Chondrocyte (in vitro differentiated cells): ENCODE data around the gene USP35. TPM values are rescaled to one million over a fixed set of nuclear protein-coding genes. Genes with fewer than 3 reads are reported as not detected.

Experiments
- DNase-seq: peaks from one replicate; pipeline ENCODE4 v3.0.0; 2021; ENCODE audit warnings: mixed read lengths, low spot score
- H3K27ac Mint-ChIP-seq: one replicate; pipeline ENCODE4 v1.8.0; 2021; ENCODE audit warnings: mild to moderate bottlenecking, moderate library complexity, mixed read lengths; ENCODE audit not compliant: unreplicated experiment
- H3K27me3 Mint-ChIP-seq: 2 replicates; pipeline ENCODE4 v1.8.0; 2021; ENCODE audit warnings: low read depth, mixed read lengths
- H3K36me3 Mint-ChIP-seq: 2 replicates; pipeline ENCODE4 v1.8.0; 2021; ENCODE audit warnings: low read depth, mixed read lengths
- H3K4me1 Mint-ChIP-seq: 2 replicates; pipeline ENCODE4 v1.8.0; 2021; ENCODE audit warnings: low read depth, mild to moderate bottlenecking, mixed read lengths
- H3K4me3 Mint-ChIP-seq: one replicate; pipeline ENCODE4 v1.8.0; 2021; ENCODE audit warnings: mild to moderate bottlenecking, moderate library complexity, mixed read lengths; ENCODE audit not compliant: unreplicated experiment
- H3K9me3 Mint-ChIP-seq: 2 replicates; pipeline ENCODE4 v1.8.0; 2021; ENCODE audit warnings: low read depth, mixed read lengths
- total RNA-seq: library from RNA; stranded (reverse); gene quantifications from 3 replicates; pipeline ENCODE4 v1.2.1, GENCODE V29; 2021
- TF ChIP-seq, protein P1 (sequence below): fragments of 200-600 bp; sonication (generic); IDR thresholded peaks from 2 replicates; pipeline ENCODE4 v1.5.0; 2021; ENCODE audit warnings: antibody characterized with exemption, mild to moderate bottlenecking, moderate library complexity

Gene USP35
- total RNA-seq, 1 donor from 2014 or later, result 14.0 TPM

- Mint-ChIP-seq H3K27me3 (no peaks in the 10 kb centered on the region), H3K4me3 (no peak overlapping the region), H3K36me3 (peaks cover 8% of the 10 kb centered on the region), H3K4me1 (peaks cover 40% of the 10 kb centered on the region), H3K27ac (no peak overlapping the region), H3K9me3 (no peaks in the 10 kb centered on the region)
- no peak for DNase-seq
- TF ChIP-seq, protein P1, sequence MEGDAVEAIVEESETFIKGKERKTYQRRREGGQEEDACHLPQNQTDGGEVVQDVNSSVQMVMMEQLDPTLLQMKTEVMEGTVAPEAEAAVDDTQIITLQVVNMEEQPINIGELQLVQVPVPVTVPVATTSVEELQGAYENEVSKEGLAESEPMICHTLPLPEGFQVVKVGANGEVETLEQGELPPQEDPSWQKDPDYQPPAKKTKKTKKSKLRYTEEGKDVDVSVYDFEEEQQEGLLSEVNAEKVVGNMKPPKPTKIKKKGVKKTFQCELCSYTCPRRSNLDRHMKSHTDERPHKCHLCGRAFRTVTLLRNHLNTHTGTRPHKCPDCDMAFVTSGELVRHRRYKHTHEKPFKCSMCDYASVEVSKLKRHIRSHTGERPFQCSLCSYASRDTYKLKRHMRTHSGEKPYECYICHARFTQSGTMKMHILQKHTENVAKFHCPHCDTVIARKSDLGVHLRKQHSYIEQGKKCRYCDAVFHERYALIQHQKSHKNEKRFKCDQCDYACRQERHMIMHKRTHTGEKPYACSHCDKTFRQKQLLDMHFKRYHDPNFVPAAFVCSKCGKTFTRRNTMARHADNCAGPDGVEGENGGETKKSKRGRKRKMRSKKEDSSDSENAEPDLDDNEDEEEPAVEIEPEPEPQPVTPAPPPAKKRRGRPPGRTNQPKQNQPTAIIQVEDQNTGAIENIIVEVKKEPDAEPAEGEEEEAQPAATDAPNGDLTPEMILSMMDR, result no peak
Observed at GRCh38 chr11:78193806-78194205, 5.1 kb downstream of the USP35 start.

- DNase-seq, result no peak
- Mint-ChIP-seq H3K9me3 (no peaks in the 10 kb centered on the region), H3K4me3 (no peak overlapping the region), H3K27me3 (no peaks in the 10 kb centered on the region), H3K4me1 (peaks cover 38% of the 10 kb centered on the region), H3K27ac (no peak overlapping the region), H3K36me3 (peaks cover 9% of the 10 kb centered on the region)
- TF ChIP-seq, protein P1, result no peak
Observed at GRCh38 chr11:78194490-78194889, 5.8 kb downstream of the USP35 start.

DNA sequence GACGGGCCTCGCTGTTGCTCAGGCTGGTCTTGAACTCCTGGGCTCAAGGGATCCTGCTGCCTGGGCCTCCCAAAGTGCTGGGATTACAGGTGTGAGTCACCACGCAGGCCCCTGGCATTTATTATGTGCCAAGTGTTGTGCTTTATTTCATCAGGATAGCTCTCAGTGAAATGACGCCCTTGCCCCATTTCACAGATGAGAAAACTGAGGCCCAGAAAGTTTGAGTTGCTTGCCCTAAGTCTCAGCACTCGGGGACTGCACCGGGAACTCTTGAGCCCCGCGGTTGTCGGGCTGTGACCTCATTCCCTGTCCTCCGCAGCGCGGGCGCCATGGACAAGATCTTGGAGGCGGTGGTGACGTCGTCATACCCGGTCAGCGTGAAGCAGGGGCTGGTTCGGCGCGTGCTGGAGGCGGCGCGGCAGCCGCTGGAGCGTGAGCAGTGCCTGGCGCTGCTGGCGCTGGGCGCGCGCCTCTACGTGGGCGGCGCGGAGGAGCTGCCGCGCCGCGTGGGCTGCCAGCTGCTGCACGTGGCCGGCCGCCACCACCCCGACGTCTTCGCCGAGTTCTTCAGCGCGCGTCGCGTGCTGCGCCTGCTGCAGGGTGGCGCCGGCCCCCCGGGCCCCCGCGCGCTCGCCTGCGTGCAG, 7.3 kb downstream of the USP35 start:
- Mint-ChIP-seq H3K27me3 (no peaks in the 10 kb centered on the region), H3K36me3 (peaks cover 15% of the 10 kb centered on the region), H3K4me3 (no peak overlapping the region), H3K4me1 (peaks cover 22% of the 10 kb centered on the region), H3K9me3 (no peaks in the 10 kb centered on the region), H3K27ac (no peak overlapping the region)
- TF ChIP-seq, protein P1, result no peak
- DNase-seq, result no peak

GRCh38 chr11:78196661-78197091, 8.0 kb downstream of the USP35 start:
- no peaks in the 10 kb centered on the region for H3K9me3 Mint-ChIP-seq
- H3K4me1 Mint-ChIP-seq, result peaks cover 16% of the 10 kb centered on the region
- TF ChIP-seq, protein P1, result no peak
- peaks cover 18% of the 10 kb centered on the region for H3K36me3 Mint-ChIP-seq
- H3K27me3 Mint-ChIP-seq, result no peaks in the 10 kb centered on the region
- no peak for DNase-seq
- H3K4me3 Mint-ChIP-seq, result no peak overlapping the region
- H3K27ac Mint-ChIP-seq, result no peak overlapping the region

GRCh38 chr11:78197816-78198215, 9.1 kb downstream of the USP35 start:
- TF ChIP-seq, protein P1, result no peak
- DNase-seq, result no peak
- Mint-ChIP-seq H3K27ac (no peak overlapping the region), H3K4me1 (peaks cover 6% of the 10 kb centered on the region), H3K4me3 (no peak overlapping the region), H3K9me3 (no peaks in the 10 kb centered on the region), H3K36me3 (peaks cover 21% of the 10 kb centered on the region), H3K27me3 (no peaks in the 10 kb centered on the region)
